Ecto neural progenitor cell (in vitro differentiated cells): ENCODE results near the gene NSD1.

Experiments
- DNase-seq: peaks from one replicate; pipeline ENCODE4 v3.0.0-alpha.2; 2018; ENCODE audit warnings: low spot score

The NSD1 gene

GRCh38 chr5:177098120-177098469 lies 35.5 kb upstream of the NSD1 start:
- no peak for DNase-seq

GRCh38 chr5:177098470-177099141 lies 35.0 kb upstream of the NSD1 start:
- DNase-seq, result peak; percentile 53

- no peak for DNase-seq
Measured at GRCh38 chr5:177099422-177100093, 34.0 kb upstream of the NSD1 start.

- no peak for DNase-seq
Measured at GRCh38 chr5:177100714-177101121, 32.9 kb upstream of the NSD1 start.

GRCh38 chr5:177103523-177104253 lies 29.9 kb upstream of the NSD1 start:
- DNase-seq, result no peak

GRCh38 chr5:177105691-177106476 lies 27.7 kb upstream of the NSD1 start:
- peak; percentile 46 for DNase-seq

GRCh38 chr5:177107159-177107558 lies 26.4 kb upstream of the NSD1 start:
- no peak for DNase-seq

GRCh38 chr5:177109810-177110209 lies 23.8 kb upstream of the NSD1 start:
- DNase-seq, result peak; percentile 46

- peak; percentile 89 for DNase-seq
Measured at GRCh38 chr5:177111720-177112394, 21.7 kb upstream of the NSD1 start.

GRCh38 chr5:177112589-177113220 lies 20.9 kb upstream of the NSD1 start:
- DNase-seq, result no peak

- DNase-seq, result peak; percentile 84
Measured at GRCh38 chr5:177113566-177114424, 19.8 kb upstream of the NSD1 start.

- DNase-seq, result peak; percentile 85
Measured at GRCh38 chr5:177116631-177117373, 16.8 kb upstream of the NSD1 start.

GRCh38 chr5:177117441-177118045 lies 16.0 kb upstream of the NSD1 start:
- DNase-seq, result no peak

GRCh38 chr5:177122566-177122965 lies 11.0 kb upstream of the NSD1 start:
- no peak for DNase-seq

- DNase-seq, result no peak
Measured at GRCh38 chr5:177123789-177124485, 9.6 kb upstream of the NSD1 start.

GRCh38 chr5:177124486-177124991 lies 9.0 kb upstream of the NSD1 start:
- DNase-seq, result no peak

GRCh38 chr5:177126771-177127170 lies 6.8 kb upstream of the NSD1 start:
- no peak for DNase-seq

GRCh38 chr5:177128551-177128981 lies 5.0 kb upstream of the NSD1 start:
- DNase-seq, result no peak
